Smooth muscle cell (in vitro differentiated cells): Measurements from ENCODE around the gene CELA2A. TPM values are rescaled to one million over a fixed set of nuclear protein-coding genes. Genes with fewer than 3 reads are reported as not detected.
A peak's percentile ranks its signal among the peaks of the same experiment; 100 is the strongest.

ENCODE experiments used
- DNase-seq: peaks from one replicate; lab custom pipeline; 2025; ENCODE audit not compliant: unreplicated experiment; lab: John Stamatoyannopoulos, UW
- H2AFZ ChIP-seq: fragments of 200-600 bp; sonication (generic); 2 replicates; pipeline ENCODE4 v1.6.0; 2016; ENCODE audit warnings: antibody characterized with exemption, low read depth, mild to moderate bottlenecking
- H3F3A ChIP-seq: fragments of 200-600 bp; sonication (generic); 2 replicates; pipeline ENCODE4 v1.6.0; 2017; ENCODE audit warnings: antibody characterized with exemption, low read depth
- H3K27ac ChIP-seq: fragments of 200-600 bp; sonication (generic); 2 replicates; pipeline ENCODE4 v1.5.1; 2016; ENCODE audit warnings: low read depth, mild to moderate bottlenecking
- H3K27me3 ChIP-seq: fragments of 200-600 bp; sonication (generic); 2 replicates; pipeline ENCODE4 v1.6.1; 2016; ENCODE audit warnings: low read depth, mild to moderate bottlenecking
- H3K36me3 ChIP-seq: fragments of 200-600 bp; sonication (generic); 2 replicates; pipeline ENCODE4 v1.5.1; 2016; ENCODE audit warnings: low read depth
- H3K4me1 ChIP-seq: fragments of 200-600 bp; sonication (generic); 2 replicates; pipeline ENCODE4 v1.5.1; 2016; ENCODE audit warnings: low read depth
- H3K4me2 ChIP-seq: fragments of 200-600 bp; sonication (generic); 2 replicates; pipeline ENCODE4 v1.6.0; 2016; ENCODE audit warnings: mild to moderate bottlenecking
- H3K4me3 ChIP-seq: fragments of 200-600 bp; sonication (generic); 2 replicates; pipeline ENCODE4 v1.5.1; 2016; ENCODE audit warnings: mild to moderate bottlenecking
- H3K79me2 ChIP-seq: fragments of 200-600 bp; sonication (generic); 2 replicates; pipeline ENCODE4 v1.6.0; 2016; ENCODE audit warnings: low read depth, mild to moderate bottlenecking
- H3K9ac ChIP-seq: fragments of 200-600 bp; sonication (generic); 2 replicates; pipeline ENCODE4 v1.6.0; 2016; ENCODE audit warnings: low read depth
- H3K9me3 ChIP-seq: fragments of 200-600 bp; sonication (generic); replicated peaks from 2 replicates; pipeline ENCODE4 v1.5.1; 2016; ENCODE audit warnings: low read depth
- H4K20me1 ChIP-seq: fragments of 200-600 bp; sonication (generic); 2 replicates; pipeline ENCODE4 v1.6.0; 2016; ENCODE audit warnings: low read depth
- CTCF ChIP-seq: fragments of 200-600 bp; sonication (generic); IDR thresholded peaks from 2 replicates; pipeline ENCODE4 v1.5.1; 2017; ENCODE audit warnings: borderline replicate concordance, mild to moderate bottlenecking, antibody characterized with exemption; ENCODE audit not compliant: insufficient read depth, poor library complexity, severe bottlenecking
- WGBS: methylation state at CpG from one replicate; pipeline ENCODE4 v1.1.7; 2016; ENCODE audit warnings: low lambda C conversion rate; 5-methylcytosine and 5-hydroxymethylcytosine counted together
- polyA plus RNA-seq: library from polyadenylated mRNA; unstranded; fragments of >200 nt; fragmentation: Nextera tagmentation; extraction: Ambion mirVana; gene quantifications from 2 replicates; pipeline ENCODE4 v1.2.1, GENCODE V29; 2016
- total RNA-seq: library from RNA; depleted of rRNA; stranded (reverse); fragments of >200 nt; gene quantifications from 2 replicates; pipeline ENCODE4 v1.2.3, GENCODE V29; 2014

Gene CELA2A
- total and polyA plus RNA-seq, 2 experiments from 2014 or later, result 2.6 TPM; not detected in 1

GRCh38 chr1:15452216-15452615 is 4.3 kb upstream of the CELA2A start:
- H3F3A ChIP-seq, result peaks cover 16% of the 10 kb centered on the region
- DNase-seq, result no peak
- no peaks in the 10 kb centered on the region for H3K79me2 ChIP-seq
- no peak overlapping the region for H3K27ac ChIP-seq
- no peak for TF ChIP-seq CTCF
- WGBS, result 86% methylated on average over 1 of the region's 1 CpG
- no peaks in the 10 kb centered on the region for H3K36me3 ChIP-seq
- peaks cover 6% of the 10 kb centered on the region for H3K27me3 ChIP-seq
- no peaks in the 10 kb centered on the region for H3K9me3 ChIP-seq
- H2AFZ ChIP-seq, result no peak overlapping the region
- peaks cover 6% of the 10 kb centered on the region for H3K4me1 ChIP-seq
- no peak overlapping the region for H3K4me3 ChIP-seq
- H3K4me2 ChIP-seq, result no peak overlapping the region
- H4K20me1 ChIP-seq, result no peaks in the 10 kb centered on the region
- no peak overlapping the region for H3K9ac ChIP-seq

GRCh38 chr1:15452866-15453571 is 3.5 kb upstream of the CELA2A start:
- no peaks in the 10 kb centered on the region for H3K9me3 ChIP-seq
- H3K36me3 ChIP-seq, result no peaks in the 10 kb centered on the region
- TF ChIP-seq CTCF, result no peak
- no peak overlapping the region for H3K4me3 ChIP-seq
- no peak for DNase-seq
- whole genome bisulfite sequencing, result 70% methylated on average over 10 of the region's 10 CpGs
- H3K79me2 ChIP-seq, result no peaks in the 10 kb centered on the region
- H3K27ac ChIP-seq, result no peak overlapping the region
- peaks cover 16% of the 10 kb centered on the region for H3F3A ChIP-seq
- H3K4me2 ChIP-seq, result no peak overlapping the region
- H3K27me3 ChIP-seq, result no peaks in the 10 kb centered on the region
- H2AFZ ChIP-seq, result no peak overlapping the region
- H4K20me1 ChIP-seq, result no peaks in the 10 kb centered on the region
- H3K9ac ChIP-seq, result no peak overlapping the region
- peaks cover 6% of the 10 kb centered on the region for H3K4me1 ChIP-seq

- Histone ChIP-seq H3K4me3 (no peak overlapping the region), H3K9me3 (no peaks in the 10 kb centered on the region), H3K27ac (peak overlapping the region; percentile 34), H2AFZ (no peak overlapping the region), H3K36me3 (no peaks in the 10 kb centered on the region), H3K4me1 (peaks cover 6% of the 10 kb centered on the region), H3K27me3 (no peaks in the 10 kb centered on the region), H3K9ac (no peak overlapping the region), H3F3A (peaks cover 16% of the 10 kb centered on the region), H3K4me2 (no peak overlapping the region), H4K20me1 (no peaks in the 10 kb centered on the region), H3K79me2 (no peaks in the 10 kb centered on the region)
- no peak for DNase-seq
- TF ChIP-seq CTCF, result no peak
- WGBS, result 59% methylated on average over 11 of the region's 11 CpGs
Measured at GRCh38 chr1:15453734-15454133, 2.8 kb upstream of the CELA2A start.

GRCh38 chr1:15454256-15454655 is 2.3 kb upstream of the CELA2A start:
- TF ChIP-seq CTCF, result no peak
- H3F3A ChIP-seq, result peaks cover 17% of the 10 kb centered on the region
- H3K36me3 ChIP-seq, result no peaks in the 10 kb centered on the region
- H3K4me3 ChIP-seq, result no peak overlapping the region
- no peaks in the 10 kb centered on the region for H3K9me3 ChIP-seq
- no peak overlapping the region for H2AFZ ChIP-seq
- no peaks in the 10 kb centered on the region for H4K20me1 ChIP-seq
- H3K9ac ChIP-seq, result no peak overlapping the region
- no peaks in the 10 kb centered on the region for H3K27me3 ChIP-seq
- peaks cover 6% of the 10 kb centered on the region for H3K4me1 ChIP-seq
- 28% methylated on average over 3 of the region's 3 CpGs for WGBS
- H3K79me2 ChIP-seq, result no peaks in the 10 kb centered on the region
- no peak for DNase-seq
- no peak overlapping the region for H3K4me2 ChIP-seq
- peak overlapping the region; percentile 34 for H3K27ac ChIP-seq
